ENCODE measurements around the gene TULP3. TPM values are rescaled to one million over a fixed set of nuclear protein-coding genes. Genes with fewer than 3 reads are reported as not detected.
A peak's percentile ranks its signal among the peaks of the same experiment; 100 is the strongest.

The TULP3 gene
- total and polyA plus RNA-seq, 2 of the 8 experiments (the other 6 are each of a cell fraction or from before 2014, with no cell fraction given) = 18.4 to 21.2 TPM

DNA sequence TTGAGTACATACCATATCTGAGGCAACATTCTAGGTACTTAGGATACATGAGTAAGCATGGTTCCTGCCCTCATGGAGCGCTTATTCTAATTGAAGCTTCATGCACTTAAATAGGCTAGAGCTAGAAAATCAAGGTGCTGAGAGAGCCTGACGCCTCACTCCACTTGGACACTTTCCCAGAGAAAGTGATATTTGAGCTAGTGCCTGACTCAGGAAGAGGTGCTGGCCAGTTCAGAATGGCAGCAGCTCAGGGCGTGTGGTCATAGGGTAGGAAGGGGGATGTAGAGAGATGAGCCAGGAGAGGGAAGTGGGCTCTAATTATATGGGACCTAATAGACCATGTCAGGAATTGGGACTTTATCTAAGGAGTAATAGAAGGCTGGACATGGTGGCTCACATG is 33.3 kb downstream of the TULP3 start:
- Histone ChIP-seq H3K27ac (ENCODE audit: low read depth, low read length) (no peak overlapping the region), H4K20me1 (replicated peaks in 1 of 2; ENCODE audit: control insufficient read depth in 1 of 2, insufficient read depth in 2 of 2, low read length in 2 of 2) (no peaks in the 10 kb centered on the region), H3K4ac (replicated peaks; ENCODE audit: insufficient read length, low read depth, low read length) (no peak overlapping the region), H2BK12ac (ENCODE audit: low read depth, low read length) (no peak overlapping the region), H2BK15ac (ENCODE audit: low read length) (no peak overlapping the region; the same call in 1 of the 2 replicates), H3K36me3 (ENCODE audit: control insufficient read depth in 2 of 4, insufficient read depth in 4 of 4, low read length in 3 of 4) (peaks cover 0 to 4% (median 0%) of the 10 kb centered on the region in 4 experiments; a peak in 3 of 8 replicates), H3K9me3 (ENCODE audit: insufficient read depth in 2 of 2, low read depth in 1 of 2, low read length in 1 of 2) (no peaks in the 10 kb centered on the region), H4K8ac (ENCODE audit: extremely low read depth, insufficient read depth, low read length) (no peak overlapping the region), H3K79me1 (ENCODE audit: low read depth, low read length) (no peaks in the 10 kb centered on the region; the same call in 1 of the 2 replicates), H3K4me2 (ENCODE audit: insufficient read depth in 1 of 2, low read depth in 2 of 2, low read length in 2 of 2) (no peak overlapping the region), H3K23ac (ENCODE audit: insufficient read length) (no peak overlapping the region), H2BK20ac (ENCODE audit: low read length) (no peak overlapping the region), H2BK5ac (ENCODE audit: low read depth, low read length) (0 out of 2 replicates have a peak overlapping the region, but pooled peaks have one; percentile 22), H3K27me3 (replicated peaks in 1 of 4; ENCODE audit: control insufficient read depth in 3 of 4, extremely low read depth in 1 of 4, insufficient read depth in 3 of 4, low read length in 3 of 4) (no peaks in the 10 kb centered on the region), H2BK120ac (replicated peaks; ENCODE audit: low read depth, low read length) (no peak overlapping the region), H4K91ac (replicated peaks; ENCODE audit: insufficient read length, low read length) (no peak overlapping the region), H4K5ac (ENCODE audit: insufficient read length, low read depth, low read length) (no peak overlapping the region), H3K23me2 (ENCODE audit: low read depth, low read length) (no peaks in the 10 kb centered on the region), H3K4me1 (replicated peaks in 1 of 4; ENCODE audit: control insufficient read depth in 3 of 4, insufficient read depth in 4 of 4, low read length in 3 of 4) (peaks cover 0 to 7% (median 2%) of the 10 kb centered on the region in 4 experiments; a peak in 5 of 7 replicates), H2AFZ (ENCODE audit: low read length) (no peak overlapping the region), H3K9ac (replicated peaks in 1 of 4; ENCODE audit: extremely low read depth in 1 of 4, low read depth in 3 of 4, low read length in 3 of 4) (no peak overlapping the region), H2AK5ac (ENCODE audit: low read depth, low read length) (no peak overlapping the region), H3K56ac (replicated peaks; ENCODE audit: insufficient read length, low read depth, low read length) (no peak overlapping the region), H3K14ac (ENCODE audit: insufficient read length) (no peak overlapping the region), H3K79me2 (ENCODE audit: control insufficient read depth in 1 of 2, insufficient read depth in 2 of 2, low read length in 2 of 2) (no peaks in the 10 kb centered on the region), H3K4me3 (ENCODE audit: extremely low read depth in 1 of 4, insufficient read depth in 2 of 4, low read depth in 3 of 4, low read length in 4 of 4) (no peak overlapping the region), H3K18ac (ENCODE audit: extremely low read depth, low read length) (no peak overlapping the region)
- DNase-seq (ENCODE audit: low read depth in 1 of 2, low spot score in 2 of 2) (no peak), FAIRE-seq (no peak)
- WGBS, 2 experiments (ENCODE audit: extremely low coverage in 1 of 2, insufficient coverage in 1 of 2, insufficient read length in 1 of 2, insufficient replicate concordance in 2 of 2, low coverage in 1 of 2, low lambda C conversion rate in 2 of 2, missing lambda C conversion rate in 1 of 2) = 86% methylated on average over 3 of the region's 3 CpGs; no CpG with 5 or more reads in 1 of the 2 experiments
- POLR2A ChIA-PET (ENCODE audit: partially characterized antibody) = interaction anchor here (0.6 to 1.4 kb wide), 3 partner anchors 9 to 28 kb away, joined by 3 read pairs; no protein-coding TSS in a partner anchor
- CTCF ChIA-PET (ENCODE audit: partially characterized antibody) = interaction anchor here (0.7 to 3.2 kb wide), 5 partner anchors 10 to 85 kb away, joined by 3 to 15 read pairs (median 4); no protein-coding TSS in a partner anchor
- TF ChIP-seq TBP (IDR thresholded peaks at IDR 0.05; ENCODE audit: low read depth, low read length) (no peak), BACH1 (IDR thresholded peaks at IDR 0.05; ENCODE audit: low read length) (no peak), CHD1 (IDR thresholded peaks at IDR 0.05; ENCODE audit: low read depth, low read length) (no peak), CHD2 (IDR thresholded peaks at IDR 0.05; ENCODE audit: low read length) (no peak), TCF12 (IDR thresholded peaks at IDR 0.05; ENCODE audit: low read depth, low read length) (no peak), SIX5 (IDR thresholded peaks at IDR 0.05; ENCODE audit: low read depth, low read length) (no peak), ATF2 (IDR thresholded peaks at IDR 0.05; ENCODE audit: low read length) (no peak), SP1 (IDR thresholded peaks at IDR 0.05; ENCODE audit: low read depth, low read length) (no peak), NRF1 (IDR thresholded peaks at IDR 0.05; ENCODE audit: low read depth, low read length) (no peak), KDM1A (IDR thresholded peaks at IDR 0.05; ENCODE audit: borderline replicate concordance, low read length) (no peak), TEAD4 (IDR thresholded peaks at IDR 0.05; ENCODE audit: low read depth, low read length) (no peak), ATF3 (IDR thresholded peaks at IDR 0.05; ENCODE audit: insufficient read depth, low read depth, low read length) (no peak)
